ENCODE results near the gene SOX4. TPM values are rescaled to one million over a fixed set of nuclear protein-coding genes. Genes with fewer than 3 reads are reported as not detected.

SOX4 gene
- total and polyA plus RNA-seq, 2 experiments from 2014 or later = 164 to 235 TPM

DNA sequence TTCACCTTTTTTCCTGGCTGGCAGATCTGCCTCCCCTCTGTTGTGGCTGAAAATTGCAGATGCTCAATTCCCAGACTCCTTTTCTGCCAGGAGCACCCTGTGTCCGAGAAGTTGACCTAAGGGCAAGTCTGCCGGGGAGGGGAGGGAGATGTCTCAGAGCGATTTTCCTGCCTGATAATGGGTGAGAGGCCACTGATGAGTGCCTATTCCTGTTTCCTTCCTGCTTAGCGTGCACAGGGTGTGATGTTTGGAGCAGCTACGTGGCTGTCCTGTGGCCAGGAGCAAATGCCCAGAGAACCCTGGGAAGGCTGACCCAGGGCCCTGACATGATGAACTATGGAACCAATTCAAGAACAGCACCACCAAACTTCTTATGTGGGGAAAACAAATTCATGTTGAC, 22.5 kb downstream of the SOX4 start:
- Mint-ChIP-seq H3K36me3 (ENCODE audit: low read depth) (no peaks in the 10 kb centered on the region), H3K4me3 (no peak overlapping the region), H3K4me1 (peaks cover 25% of the 10 kb centered on the region), H3K9me3 (no peaks in the 10 kb centered on the region), H3K27me3 (ENCODE audit: insufficient read depth, low read depth, poor library complexity) (peaks cover 7% of the 10 kb centered on the region), H3K27ac (no peak overlapping the region)
- H3K36me3 ChIP-seq (ENCODE audit: insufficient read depth) = no peaks in the 10 kb centered on the region
- H3K4me3 ChIP-seq = no peak overlapping the region
- H3K4me1 ChIP-seq (ENCODE audit: insufficient read depth) = peaks cover 18% of the 10 kb centered on the region
- H3K27me3 ChIP-seq (ENCODE audit: insufficient read depth) = no peaks in the 10 kb centered on the region
- no peak for ATAC-seq
- H3F3A ChIP-seq (replicated peaks; ENCODE audit: low read depth) = no peaks in the 10 kb centered on the region
- H3K79me2 ChIP-seq (replicated peaks; ENCODE audit: insufficient read depth) = no peaks in the 10 kb centered on the region
- DNase-seq (ENCODE audit: low spot score) = no peak
- H3K4me2 ChIP-seq = no peak overlapping the region
- H4K20me1 ChIP-seq (replicated peaks; ENCODE audit: insufficient read depth) = no peaks in the 10 kb centered on the region
- H3K27ac ChIP-seq (ENCODE audit: low read depth) = peak overlapping the region; percentile 45; the same call in 1 of the 2 replicates
- no peaks in the 10 kb centered on the region for H3K9me2 ChIP-seq (ENCODE audit: insufficient read depth)
- TF ChIP-seq STAT1 (IDR thresholded peaks at IDR 0.05; ENCODE audit: unreplicated experiment) = no peak
- TF ChIP-seq, protein P1, sequence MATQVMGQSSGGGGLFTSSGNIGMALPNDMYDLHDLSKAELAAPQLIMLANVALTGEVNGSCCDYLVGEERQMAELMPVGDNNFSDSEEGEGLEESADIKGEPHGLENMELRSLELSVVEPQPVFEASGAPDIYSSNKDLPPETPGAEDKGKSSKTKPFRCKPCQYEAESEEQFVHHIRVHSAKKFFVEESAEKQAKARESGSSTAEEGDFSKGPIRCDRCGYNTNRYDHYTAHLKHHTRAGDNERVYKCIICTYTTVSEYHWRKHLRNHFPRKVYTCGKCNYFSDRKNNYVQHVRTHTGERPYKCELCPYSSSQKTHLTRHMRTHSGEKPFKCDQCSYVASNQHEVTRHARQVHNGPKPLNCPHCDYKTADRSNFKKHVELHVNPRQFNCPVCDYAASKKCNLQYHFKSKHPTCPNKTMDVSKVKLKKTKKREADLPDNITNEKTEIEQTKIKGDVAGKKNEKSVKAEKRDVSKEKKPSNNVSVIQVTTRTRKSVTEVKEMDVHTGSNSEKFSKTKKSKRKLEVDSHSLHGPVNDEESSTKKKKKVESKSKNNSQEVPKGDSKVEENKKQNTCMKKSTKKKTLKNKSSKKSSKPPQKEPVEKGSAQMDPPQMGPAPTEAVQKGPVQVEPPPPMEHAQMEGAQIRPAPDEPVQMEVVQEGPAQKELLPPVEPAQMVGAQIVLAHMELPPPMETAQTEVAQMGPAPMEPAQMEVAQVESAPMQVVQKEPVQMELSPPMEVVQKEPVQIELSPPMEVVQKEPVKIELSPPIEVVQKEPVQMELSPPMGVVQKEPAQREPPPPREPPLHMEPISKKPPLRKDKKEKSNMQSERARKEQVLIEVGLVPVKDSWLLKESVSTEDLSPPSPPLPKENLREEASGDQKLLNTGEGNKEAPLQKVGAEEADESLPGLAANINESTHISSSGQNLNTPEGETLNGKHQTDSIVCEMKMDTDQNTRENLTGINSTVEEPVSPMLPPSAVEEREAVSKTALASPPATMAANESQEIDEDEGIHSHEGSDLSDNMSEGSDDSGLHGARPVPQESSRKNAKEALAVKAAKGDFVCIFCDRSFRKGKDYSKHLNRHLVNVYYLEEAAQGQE (IDR thresholded peaks at IDR 0.05; ENCODE audit: unreplicated experiment) = no peak
- TF ChIP-seq EZH2 (IDR thresholded peaks at IDR 0.05; ENCODE audit: low read depth, unreplicated experiment) = no peak
- no peak for TF ChIP-seq JUNB (IDR thresholded peaks at IDR 0.05; ENCODE audit: unreplicated experiment)
- no peak for TF ChIP-seq NANOG (IDR thresholded peaks at IDR 0.05; ENCODE audit: borderline replicate concordance)
- no peak for TF ChIP-seq ZNF331 (CRISPR knock-in tag; IDR thresholded peaks at IDR 0.05; ENCODE audit: low read depth)
- TF ChIP-seq ZNF114 (CRISPR knock-in tag; IDR thresholded peaks at IDR 0.05) = no peak
- H2AFZ ChIP-seq = peak overlapping the region; percentile 82; the same call in 1 of the 2 replicates

DNA sequence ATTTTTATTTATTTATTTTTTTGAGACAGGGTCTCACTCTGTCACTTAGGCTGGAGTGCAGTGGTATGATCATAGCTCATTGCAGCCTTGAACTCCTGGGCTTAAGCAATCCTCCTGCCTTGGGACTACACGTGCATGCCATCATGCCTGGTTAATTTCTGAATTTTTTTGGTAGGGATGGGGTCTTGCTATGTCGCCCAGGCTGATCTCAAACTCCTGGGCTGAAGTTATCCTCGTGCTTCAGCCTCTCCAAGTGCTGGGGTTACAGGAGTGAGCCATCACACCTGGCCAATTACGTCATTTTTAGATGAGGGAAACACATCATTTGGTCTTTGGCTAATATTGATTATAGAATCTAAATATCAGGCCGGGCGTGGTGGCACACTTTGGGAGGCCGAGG, 32.1 kb downstream of the SOX4 start:
- H3K4me2 ChIP-seq = no peak overlapping the region
- Mint-ChIP-seq H3K36me3 (ENCODE audit: low read depth) (no peaks in the 10 kb centered on the region), H3K4me3 (no peak overlapping the region), H3K9me3 (no peaks in the 10 kb centered on the region), H3K4me1 (no peaks in the 10 kb centered on the region; the same call in 2 of the 3 replicates), H3K27ac (no peak overlapping the region), H3K27me3 (ENCODE audit: insufficient read depth, low read depth, poor library complexity) (peaks cover 4% of the 10 kb centered on the region)
- no peaks in the 10 kb centered on the region for H3F3A ChIP-seq (replicated peaks; ENCODE audit: low read depth)
- no peaks in the 10 kb centered on the region for H3K9me2 ChIP-seq (ENCODE audit: insufficient read depth)
- ATAC-seq (no peak), DNase-seq (ENCODE audit: low spot score) (no peak)
- TF ChIP-seq, protein P2, sequence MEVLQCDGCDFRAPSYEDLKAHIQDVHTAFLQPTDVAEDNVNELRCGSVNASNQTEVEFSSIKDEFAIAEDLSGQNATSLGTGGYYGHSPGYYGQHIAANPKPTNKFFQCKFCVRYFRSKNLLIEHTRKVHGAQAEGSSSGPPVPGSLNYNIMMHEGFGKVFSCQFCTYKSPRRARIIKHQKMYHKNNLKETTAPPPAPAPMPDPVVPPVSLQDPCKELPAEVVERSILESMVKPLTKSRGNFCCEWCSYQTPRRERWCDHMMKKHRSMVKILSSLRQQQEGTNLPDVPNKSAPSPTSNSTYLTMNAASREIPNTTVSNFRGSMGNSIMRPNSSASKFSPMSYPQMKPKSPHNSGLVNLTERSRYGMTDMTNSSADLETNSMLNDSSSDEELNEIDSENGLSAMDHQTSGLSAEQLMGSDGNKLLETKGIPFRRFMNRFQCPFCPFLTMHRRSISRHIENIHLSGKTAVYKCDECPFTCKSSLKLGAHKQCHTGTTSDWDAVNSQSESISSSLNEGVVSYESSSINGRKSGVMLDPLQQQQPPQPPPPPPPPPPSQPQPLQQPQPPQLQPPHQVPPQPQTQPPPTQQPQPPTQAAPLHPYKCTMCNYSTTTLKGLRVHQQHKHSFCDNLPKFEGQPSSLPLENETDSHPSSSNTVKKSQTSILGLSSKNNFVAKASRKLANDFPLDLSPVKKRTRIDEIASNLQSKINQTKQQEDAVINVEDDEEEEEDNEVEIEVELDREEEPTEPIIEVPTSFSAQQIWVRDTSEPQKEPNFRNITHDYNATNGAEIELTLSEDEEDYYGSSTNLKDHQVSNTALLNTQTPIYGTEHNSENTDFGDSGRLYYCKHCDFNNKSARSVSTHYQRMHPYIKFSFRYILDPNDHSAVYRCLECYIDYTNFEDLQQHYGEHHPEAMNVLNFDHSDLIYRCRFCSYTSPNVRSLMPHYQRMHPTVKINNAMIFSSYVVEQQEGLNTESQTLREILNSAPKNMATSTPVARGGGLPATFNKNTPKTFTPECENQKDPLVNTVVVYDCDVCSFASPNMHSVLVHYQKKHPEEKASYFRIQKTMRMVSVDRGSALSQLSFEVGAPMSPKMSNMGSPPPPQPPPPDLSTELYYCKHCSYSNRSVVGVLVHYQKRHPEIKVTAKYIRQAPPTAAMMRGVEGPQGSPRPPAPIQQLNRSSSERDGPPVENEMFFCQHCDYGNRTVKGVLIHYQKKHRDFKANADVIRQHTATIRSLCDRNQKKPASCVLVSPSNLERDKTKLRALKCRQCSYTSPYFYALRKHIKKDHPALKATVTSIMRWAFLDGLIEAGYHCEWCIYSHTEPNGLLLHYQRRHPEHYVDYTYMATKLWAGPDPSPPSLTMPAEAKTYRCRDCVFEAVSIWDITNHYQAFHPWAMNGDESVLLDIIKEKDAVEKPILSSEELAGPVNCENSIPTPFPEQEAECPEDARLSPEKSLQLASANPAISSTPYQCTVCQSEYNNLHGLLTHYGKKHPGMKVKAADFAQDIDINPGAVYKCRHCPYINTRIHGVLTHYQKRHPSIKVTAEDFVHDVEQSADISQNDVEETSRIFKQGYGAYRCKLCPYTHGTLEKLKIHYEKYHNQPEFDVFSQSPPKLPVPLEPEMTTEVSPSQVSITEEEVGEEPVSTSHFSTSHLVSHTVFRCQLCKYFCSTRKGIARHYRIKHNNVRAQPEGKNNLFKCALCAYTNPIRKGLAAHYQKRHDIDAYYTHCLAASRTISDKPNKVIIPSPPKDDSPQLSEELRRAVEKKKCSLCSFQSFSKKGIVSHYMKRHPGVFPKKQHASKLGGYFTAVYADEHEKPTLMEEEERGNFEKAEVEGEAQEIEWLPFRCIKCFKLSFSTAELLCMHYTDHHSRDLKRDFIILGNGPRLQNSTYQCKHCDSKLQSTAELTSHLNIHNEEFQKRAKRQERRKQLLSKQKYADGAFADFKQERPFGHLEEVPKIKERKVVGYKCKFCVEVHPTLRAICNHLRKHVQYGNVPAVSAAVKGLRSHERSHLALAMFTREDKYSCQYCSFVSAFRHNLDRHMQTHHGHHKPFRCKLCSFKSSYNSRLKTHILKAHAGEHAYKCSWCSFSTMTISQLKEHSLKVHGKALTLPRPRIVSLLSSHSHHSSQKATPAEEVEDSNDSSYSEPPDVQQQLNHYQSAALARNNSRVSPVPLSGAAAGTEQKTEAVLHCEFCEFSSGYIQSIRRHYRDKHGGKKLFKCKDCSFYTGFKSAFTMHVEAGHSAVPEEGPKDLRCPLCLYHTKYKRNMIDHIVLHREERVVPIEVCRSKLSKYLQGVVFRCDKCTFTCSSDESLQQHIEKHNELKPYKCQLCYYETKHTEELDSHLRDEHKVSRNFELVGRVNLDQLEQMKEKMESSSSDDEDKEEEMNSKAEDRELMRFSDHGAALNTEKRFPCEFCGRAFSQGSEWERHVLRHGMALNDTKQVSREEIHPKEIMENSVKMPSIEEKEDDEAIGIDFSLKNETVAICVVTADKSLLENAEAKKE (CRISPR knock-in tag; IDR thresholded peaks at IDR 0.05) = no peak
- TF ChIP-seq CREB1 (CRISPR knock-in tag; IDR thresholded peaks at IDR 0.05; ENCODE audit: low read depth) (no peak), EZH2phosphoT487 (IDR thresholded peaks at IDR 0.05; ENCODE audit: unreplicated experiment) (no peak), EZH2 (IDR thresholded peaks at IDR 0.05; ENCODE audit: low read depth, unreplicated experiment) (no peak), ZNF331 (CRISPR knock-in tag; IDR thresholded peaks at IDR 0.05; ENCODE audit: low read depth) (no peak), ZNF114 (CRISPR knock-in tag; IDR thresholded peaks at IDR 0.05) (no peak), JUNB (IDR thresholded peaks at IDR 0.05; ENCODE audit: unreplicated experiment) (no peak), STAT1 (IDR thresholded peaks at IDR 0.05; ENCODE audit: unreplicated experiment) (no peak)
- TF ChIP-seq, protein P3, sequence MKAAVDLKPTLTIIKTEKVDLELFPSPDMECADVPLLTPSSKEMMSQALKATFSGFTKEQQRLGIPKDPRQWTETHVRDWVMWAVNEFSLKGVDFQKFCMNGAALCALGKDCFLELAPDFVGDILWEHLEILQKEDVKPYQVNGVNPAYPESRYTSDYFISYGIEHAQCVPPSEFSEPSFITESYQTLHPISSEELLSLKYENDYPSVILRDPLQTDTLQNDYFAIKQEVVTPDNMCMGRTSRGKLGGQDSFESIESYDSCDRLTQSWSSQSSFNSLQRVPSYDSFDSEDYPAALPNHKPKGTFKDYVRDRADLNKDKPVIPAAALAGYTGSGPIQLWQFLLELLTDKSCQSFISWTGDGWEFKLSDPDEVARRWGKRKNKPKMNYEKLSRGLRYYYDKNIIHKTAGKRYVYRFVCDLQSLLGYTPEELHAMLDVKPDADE (IDR thresholded peaks at IDR 0.05) = no peak
- no peaks in the 10 kb centered on the region for H3K27me3 ChIP-seq (ENCODE audit: insufficient read depth)
- H3K4me1 ChIP-seq (ENCODE audit: insufficient read depth) = no peaks in the 10 kb centered on the region
- no peaks in the 10 kb centered on the region for H4K20me1 ChIP-seq (replicated peaks; ENCODE audit: insufficient read depth)
- H3K79me2 ChIP-seq (replicated peaks; ENCODE audit: insufficient read depth) = no peaks in the 10 kb centered on the region
- H3K36me3 ChIP-seq (ENCODE audit: insufficient read depth) = no peaks in the 10 kb centered on the region; the same call in 1 of the 2 replicates
- no peak overlapping the region for H3K27ac ChIP-seq (ENCODE audit: low read depth)
- no peak overlapping the region for H3K4me3 ChIP-seq
- no peak overlapping the region for H2AFZ ChIP-seq

All from GM23338 (cell line).